ENCODE measurements around the gene INTS1.

The INTS1 gene

GRCh38 chr7:1487466-1487865, 16.7 kb downstream of the INTS1 start:
- DNase-seq: no peak

GRCh38 chr7:1486571-1486970, 17.6 kb downstream of the INTS1 start:
- DNase-seq: no peak

- DNase-seq: no peak
These were observed 19.0 kb downstream of the INTS1 start for GRCh38 chr7:1485156-1485555.

- DNase-seq: no peak
These were observed 19.6 kb downstream of the INTS1 start for GRCh38 chr7:1484569-1484968.

- no peak for DNase-seq
These were observed 20.4 kb downstream of the INTS1 start for GRCh38 chr7:1483536-1484505.

- DNase-seq: no peak
These were observed 21.1 kb downstream of the INTS1 start for GRCh38 chr7:1483079-1483478.

GRCh38 chr7:1481300-1481699, 22.9 kb downstream of the INTS1 start:
- DNase-seq: no peak

- DNase-seq: no peak
These were observed 23.5 kb downstream of the INTS1 start for GRCh38 chr7:1480670-1481069.

GRCh38 chr7:1479287-1479686, 24.9 kb downstream of the INTS1 start:
- no peak for DNase-seq

- DNase-seq: no peak
These were observed 25.7 kb downstream of the INTS1 start for GRCh38 chr7:1478480-1478879.

- no peak for DNase-seq
These were observed 27.3 kb downstream of the INTS1 start for GRCh38 chr7:1476859-1477258.

- no peak for DNase-seq
These were observed 28.2 kb downstream of the INTS1 start for GRCh38 chr7:1475991-1476390.

GRCh38 chr7:1475393-1475792, 28.8 kb downstream of the INTS1 start:
- DNase-seq: no peak

- DNase-seq: no peak
These were observed 29.5 kb downstream of the INTS1 start for GRCh38 chr7:1474736-1475135.

GRCh38 chr7:1473864-1474512, 30.2 kb downstream of the INTS1 start:
- peak; percentile 85 for DNase-seq

GRCh38 chr7:1470901-1471300, 33.3 kb downstream of the INTS1 start:
- DNase-seq: no peak

GRCh38 chr7:1468643-1469298, 35.4 kb downstream of the INTS1 start:
- DNase-seq: no peak

- DNase-seq: no peak
These were observed 36.0 kb downstream of the INTS1 start for GRCh38 chr7:1468203-1468602.

- no peak for DNase-seq
These were observed 37.5 kb downstream of the INTS1 start for GRCh38 chr7:1466524-1467271.

GRCh38 chr7:1464694-1465093, 39.5 kb downstream of the INTS1 start:
- no peak for DNase-seq

- no peak for DNase-seq
These were observed 40.4 kb downstream of the INTS1 start for GRCh38 chr7:1463676-1464223.

- DNase-seq: no peak
These were observed 42.4 kb downstream of the INTS1 start for GRCh38 chr7:1461646-1462375.

Data from central memory CD4-positive, alpha-beta T cell (primary cell).